Esophagus muscularis mucosa (tissue), 3 donors: ENCODE results near the gene CLRN3.

Source experiments
- CTCF ChIP-seq, 3 experiments: fragments of 200-600 bp in 2 of 3; fragments of 450-650 bp in 1 of 3; sonication (generic) in 2 of 3; IDR thresholded peaks; one replicate each; pipeline ENCODE4 v1.5.1; 2017 to 2019; ENCODE audit warnings: antibody characterized with exemption in 3 of 3, mild to moderate bottlenecking in 2 of 3, moderate library complexity in 1 of 3
- POLR2A ChIP-seq: fragments of 450-650 bp; IDR thresholded peaks from one replicate; pipeline ENCODE4 v1.6.1; 2017; ENCODE audit warnings: antibody characterized with exemption, moderate library complexity, mild to moderate bottlenecking, low read depth
- POLR2AphosphoS5 ChIP-seq, 2 donors: sonication (generic); formaldehyde crosslinking; IDR thresholded peaks; one replicate each; pipeline ENCODE4 v1.6.1; 2017; ENCODE audit warnings: antibody characterized with exemption in 2 of 2

DNA sequence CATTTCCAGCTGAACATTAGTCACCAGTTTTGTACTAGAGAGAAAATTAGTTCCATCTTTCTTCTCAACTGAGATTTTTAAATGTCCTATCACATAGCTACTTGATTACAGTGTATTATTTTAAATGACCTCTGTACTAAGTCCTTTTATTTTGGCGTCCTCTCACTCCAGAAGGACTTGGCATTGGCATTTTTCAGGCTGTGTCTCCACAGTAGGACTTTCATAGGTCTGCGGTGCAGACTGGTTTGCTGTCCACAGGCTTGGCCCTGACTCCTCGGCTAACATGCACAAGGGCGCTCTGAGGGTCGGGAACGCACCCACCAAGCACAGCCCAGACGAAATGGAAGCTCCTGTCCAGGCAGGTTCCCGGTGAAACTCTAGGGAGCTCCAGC lies 20.6 kb upstream of the CLRN3 start:
- TF ChIP-seq CTCF (IDR thresholded peaks at IDR 0.05) (no peak), POLR2A (no peak), POLR2AphosphoS5 (IDR thresholded peaks at IDR 0.05) (no peak)
